GM06990 (cell line): ENCODE measurements around the gene S100A14.

Experiments used
- DNase-seq: peaks from one replicate; pipeline ENCODE4 v3.0.0-alpha.2; 2011; ENCODE audit not compliant: insufficient read length; ENCODE audit errors: extremely low read depth
- H3K27me3 ChIP-seq: replicated peaks from 2 replicates; pipeline ENCODE4 v1.6.0; 2011; ENCODE audit warnings: low read length; ENCODE audit not compliant: control insufficient read depth, insufficient read depth
- H3K36me3 ChIP-seq: 2 replicates; pipeline ENCODE4 v1.5.1; 2011; ENCODE audit warnings: low read length; ENCODE audit not compliant: control insufficient read depth, insufficient read depth
- H3K4me3 ChIP-seq: replicated peaks from 2 replicates; pipeline ENCODE4 v1.5.1; 2011; ENCODE audit warnings: low read depth, mild to moderate bottlenecking, control low read depth, low read length
- CTCF ChIP-seq: IDR thresholded peaks from 2 replicates; pipeline ENCODE4 v1.5.1; 2011; ENCODE audit warnings: low read length, control low read depth, mild to moderate bottlenecking, inconsistent platforms; ENCODE audit not compliant: insufficient read depth, poor library complexity, severe bottlenecking

Gene S100A14

GRCh38 chr1:153613406-153613805 is 2.7 kb downstream of the S100A14 start:
- no peak overlapping the region for H3K4me3 ChIP-seq
- TF ChIP-seq CTCF = no peak
- DNase-seq = no peak

DNA sequence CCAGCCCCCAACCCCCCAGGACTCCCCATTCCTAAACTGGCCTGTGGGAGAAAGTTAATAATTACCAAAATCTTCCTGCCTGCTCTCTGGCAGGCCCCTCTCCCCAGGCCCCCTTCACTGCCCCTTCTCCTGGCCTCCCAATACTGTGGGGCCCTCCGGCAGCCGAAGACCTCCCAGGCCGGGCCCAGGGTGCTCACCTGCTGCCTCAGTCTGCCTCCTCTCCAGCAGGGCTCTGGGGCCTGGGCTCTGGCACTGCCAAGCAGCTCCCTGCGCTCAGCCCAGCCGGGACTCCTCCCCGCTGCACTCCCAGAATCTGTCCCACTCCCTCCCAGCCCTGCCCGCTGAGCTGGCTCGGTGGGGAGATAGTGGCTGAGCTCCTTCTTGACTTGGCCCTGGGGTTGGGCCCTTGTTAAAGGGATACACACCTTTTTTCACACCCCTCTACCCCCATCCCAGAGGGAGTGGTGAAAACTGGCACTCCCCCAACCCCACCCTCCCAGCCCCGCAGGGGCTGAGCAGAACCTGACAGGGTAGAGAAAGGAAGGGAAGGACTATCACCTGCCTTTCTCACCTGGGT is 3.3 kb downstream of the S100A14 start, which contains the start of gene S100A16:
Gene S100A16 (minus strand): TSS at position 383 of the 577 bp plus-strand sequence. CDS start 4,986 bp downstream, outside the sequence.
- H3K36me3 ChIP-seq = no peaks in the 10 kb centered on the region
- no peaks in the 10 kb centered on the region; the same call in 1 of the 2 replicates for H3K27me3 ChIP-seq
- no peak within 1 kb of the TSS for H3K4me3 ChIP-seq
- no peak for DNase-seq
- no peak for TF ChIP-seq CTCF

More at GRCh38 chr1:153613406-153613805, 2.7 kb downstream of the S100A14 start:
- no peaks in the 10 kb centered on the region for H3K36me3 ChIP-seq
- H3K27me3 ChIP-seq = no peaks in the 10 kb centered on the region; the same call in 1 of the 2 replicates

DNA sequence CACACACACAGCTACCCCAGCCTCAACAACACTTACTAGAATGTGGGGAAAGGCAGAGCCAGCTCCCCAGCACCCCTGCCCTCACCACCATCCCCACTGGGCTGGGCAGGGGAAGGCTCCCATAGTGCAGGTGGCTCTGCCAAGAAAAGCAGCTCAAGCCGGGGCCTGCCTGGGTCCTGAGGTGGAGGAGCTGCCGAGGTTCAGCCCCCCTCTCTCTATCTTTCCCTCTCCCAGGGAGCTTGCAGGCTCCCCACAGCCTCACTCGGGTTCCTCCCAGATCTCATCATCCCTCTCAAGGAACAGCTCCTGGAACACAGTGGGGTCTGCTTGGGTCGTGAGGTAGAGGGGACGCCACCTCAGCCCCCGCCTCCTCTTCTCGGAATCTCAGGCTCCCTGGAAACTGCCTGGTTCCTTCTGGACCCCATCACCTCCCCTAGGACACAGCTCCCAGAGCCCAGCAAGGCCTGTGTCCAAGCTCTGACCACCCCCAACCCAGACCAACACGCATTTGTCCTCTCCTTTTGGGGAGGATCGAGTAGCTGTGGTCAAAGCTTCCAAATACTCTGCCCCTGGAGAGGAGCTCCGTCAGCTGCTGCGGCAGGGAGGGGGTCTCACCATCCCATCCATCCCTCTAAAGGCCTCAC is 3.9 kb downstream of the S100A14 start:
- Histone ChIP-seq H3K36me3 (no peaks in the 10 kb centered on the region), H3K4me3 (no peak overlapping the region), H3K27me3 (no peaks in the 10 kb centered on the region; the same call in 1 of the 2 replicates)
- no peak for TF ChIP-seq CTCF
- no peak for DNase-seq

DNA sequence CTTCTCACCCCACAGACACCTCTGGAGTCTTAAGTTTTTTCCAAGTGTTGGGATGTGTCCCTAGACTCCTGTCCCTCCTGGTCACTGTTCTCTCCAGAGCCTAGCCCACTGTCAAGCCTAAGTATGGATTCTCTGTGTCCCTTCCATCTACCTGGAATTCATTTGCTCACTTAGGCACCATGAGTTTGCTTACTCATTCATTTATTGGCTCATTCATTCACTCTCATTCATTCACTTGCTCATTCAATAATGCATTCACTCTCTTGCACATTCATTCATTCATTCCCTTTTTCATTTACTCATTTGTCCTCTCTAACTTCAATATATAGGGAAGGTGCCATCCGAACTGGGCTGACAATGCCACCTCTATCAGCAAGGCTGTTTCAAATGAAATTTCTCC is 4.8 kb downstream of the S100A14 start:
- no peak for DNase-seq
- no peaks in the 10 kb centered on the region; the same call in 1 of the 2 replicates for H3K27me3 ChIP-seq
- TF ChIP-seq CTCF = no peak
- no peak overlapping the region for H3K4me3 ChIP-seq
- no peaks in the 10 kb centered on the region for H3K36me3 ChIP-seq

- no peak overlapping the region for H3K4me3 ChIP-seq
- no peak for DNase-seq
- no peak for TF ChIP-seq CTCF
- no peaks in the 10 kb centered on the region for H3K36me3 ChIP-seq
- no peaks in the 10 kb centered on the region; the same call in 1 of the 2 replicates for H3K27me3 ChIP-seq
Observed at GRCh38 chr1:153610811-153611301, 5.3 kb downstream of the S100A14 start.
